SJSA1 (cell line): ENCODE data around the gene UPF3A. TPM values are rescaled to one million over a fixed set of nuclear protein-coding genes. Genes with fewer than 3 reads are reported as not detected.

Experiments
- DNase-seq, 2 experiments: peaks; one replicate each; pipeline ENCODE4 v3.0.0-alpha.2; 2015 to 2020; ENCODE audit warnings: low spot score in 2 of 2, low read depth in 1 of 2
- H3K27ac ChIP-seq: fragments of 250-450 bp; sonication (Bioruptor Pico); 2 replicates; pipeline ENCODE4 v1.5.1; 2020; ENCODE audit warnings: mild to moderate bottlenecking, moderate library complexity
- H3K27me3 ChIP-seq: fragments of 250-450 bp; sonication (Bioruptor Pico); replicated peaks from 2 replicates; pipeline ENCODE4 v1.5.1; 2020; ENCODE audit warnings: mild to moderate bottlenecking, moderate library complexity
- H3K36me3 ChIP-seq: fragments of 250-450 bp; sonication (Bioruptor Pico); 2 replicates; pipeline ENCODE4 v1.5.1; 2020; ENCODE audit warnings: mild to moderate bottlenecking
- H3K4me1 ChIP-seq: fragments of 250-450 bp; sonication (Bioruptor Pico); replicated peaks from 2 replicates; pipeline ENCODE4 v1.6.1; 2021; ENCODE audit warnings: mild to moderate bottlenecking
- H3K4me3 ChIP-seq: fragments of 250-450 bp; sonication (Bioruptor Pico); 2 replicates; pipeline ENCODE4 v1.5.1; 2020; ENCODE audit warnings: mild to moderate bottlenecking
- H3K9me3 ChIP-seq: fragments of 250-450 bp; sonication (Bioruptor Pico); replicated peaks from 2 replicates; pipeline ENCODE4 v1.5.1; 2020; ENCODE audit warnings: mild to moderate bottlenecking
- total RNA-seq: library from RNA; depleted of rRNA; stranded (reverse); fragments of >200 nt; shearing (Covaris generic); gene quantifications from 2 replicates; pipeline ENCODE4 v1.2.3, GENCODE V29; 2014

The UPF3A gene
- total RNA-seq, 1 experiment from 2014 or later, result 35.2 TPM

DNA sequence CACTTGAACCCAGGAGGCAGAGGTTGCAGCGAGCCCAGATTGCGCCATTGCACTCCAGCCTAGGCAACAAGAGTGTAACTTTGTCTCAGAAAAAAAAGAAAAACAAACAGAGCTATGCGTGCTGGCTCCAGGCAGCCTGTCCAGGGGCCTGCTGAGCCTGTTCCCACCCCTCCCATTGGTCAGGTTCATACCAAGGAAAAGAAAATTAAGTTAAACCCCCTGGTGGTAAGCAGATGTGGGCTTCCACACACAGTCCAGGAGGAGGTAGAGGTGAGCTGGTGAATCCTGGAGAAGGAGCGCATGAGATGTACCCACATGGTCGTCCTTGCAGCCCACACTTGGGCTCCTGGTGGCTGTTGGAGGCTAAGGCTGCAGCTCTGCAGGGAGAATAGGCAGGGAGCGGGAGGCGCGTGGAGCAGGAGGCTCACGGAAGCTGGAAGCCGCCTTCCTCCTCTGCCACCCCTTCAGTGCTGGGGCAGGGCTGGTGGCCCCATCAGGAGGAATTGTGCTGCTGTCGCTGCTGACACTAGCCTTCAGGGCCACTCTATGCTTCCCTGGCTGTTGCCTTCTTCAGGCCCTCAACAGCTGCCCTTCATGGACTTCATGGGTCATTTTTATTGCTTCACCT lies 22.4 kb downstream of the UPF3A start:
- Histone ChIP-seq H3K4me3 (no peak overlapping the region), H3K27ac (no peak overlapping the region), H3K27me3 (no peaks in the 10 kb centered on the region), H3K9me3 (no peaks in the 10 kb centered on the region), H3K4me1 (no peaks in the 10 kb centered on the region), H3K36me3 (peaks cover 55% of the 10 kb centered on the region)
- no peak for DNase-seq

DNA sequence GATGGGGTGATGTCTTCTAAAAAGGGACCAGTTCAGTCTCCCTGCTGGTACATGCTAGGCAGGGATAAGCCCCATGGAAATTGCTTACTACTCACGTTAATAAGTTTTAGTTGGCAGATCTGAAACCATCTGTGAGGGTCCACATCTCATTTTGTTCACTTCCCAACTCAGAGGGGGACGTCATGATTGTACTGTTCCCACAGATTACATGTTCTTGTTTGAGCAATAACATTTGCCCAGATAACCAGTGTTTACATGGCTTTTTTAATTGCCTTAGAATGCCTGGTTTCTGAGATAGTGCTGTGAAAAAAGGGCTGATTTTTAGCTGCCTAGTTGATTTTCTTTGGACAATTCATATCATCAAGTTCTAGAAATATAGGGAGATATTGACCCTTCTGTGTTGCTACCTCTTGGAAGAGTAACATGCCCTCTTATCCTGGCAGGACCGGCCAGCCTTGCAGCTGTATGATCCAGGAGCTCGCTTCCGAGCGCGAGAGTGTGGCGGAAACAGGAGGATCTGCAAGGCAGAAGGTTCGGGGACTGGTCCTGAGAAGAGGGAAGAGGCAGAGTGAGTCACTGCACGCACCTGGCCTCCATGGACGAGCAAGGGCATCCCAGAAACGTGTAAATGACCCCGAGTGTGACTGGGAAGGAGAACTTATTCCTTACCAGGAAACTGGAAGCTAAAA lies 23.1 kb downstream of the UPF3A start:
- Histone ChIP-seq H3K9me3 (no peaks in the 10 kb centered on the region), H3K4me1 (no peaks in the 10 kb centered on the region), H3K4me3 (no peak overlapping the region), H3K36me3 (peaks cover 49% of the 10 kb centered on the region), H3K27me3 (no peaks in the 10 kb centered on the region), H3K27ac (no peak overlapping the region)
- no peak for DNase-seq

DNA sequence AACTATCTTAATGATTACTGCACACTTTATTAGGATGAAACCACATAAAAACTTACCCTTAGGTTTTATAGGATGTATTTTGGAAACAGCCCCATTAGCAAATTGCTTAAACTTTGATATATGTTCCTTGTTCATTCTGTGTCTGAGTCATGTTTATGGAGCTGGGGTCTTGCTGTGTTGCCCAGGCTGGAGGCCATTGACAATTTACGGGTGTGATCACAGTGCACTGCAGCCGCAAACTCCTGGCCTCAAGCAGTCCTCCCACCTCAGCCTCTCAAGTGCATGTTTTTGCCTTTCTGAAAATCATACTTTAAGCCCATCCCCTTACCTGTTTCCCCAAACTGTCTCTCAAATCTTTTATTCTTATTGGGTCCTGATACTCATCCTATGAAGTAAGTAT lies 27.7 kb downstream of the UPF3A start:
- DNase-seq, result no peak
- Histone ChIP-seq H3K4me3 (no peak overlapping the region), H3K4me1 (peaks cover 20% of the 10 kb centered on the region), H3K27me3 (no peaks in the 10 kb centered on the region), H3K9me3 (no peaks in the 10 kb centered on the region), H3K27ac (no peak overlapping the region), H3K36me3 (peaks cover 10% of the 10 kb centered on the region)

DNA sequence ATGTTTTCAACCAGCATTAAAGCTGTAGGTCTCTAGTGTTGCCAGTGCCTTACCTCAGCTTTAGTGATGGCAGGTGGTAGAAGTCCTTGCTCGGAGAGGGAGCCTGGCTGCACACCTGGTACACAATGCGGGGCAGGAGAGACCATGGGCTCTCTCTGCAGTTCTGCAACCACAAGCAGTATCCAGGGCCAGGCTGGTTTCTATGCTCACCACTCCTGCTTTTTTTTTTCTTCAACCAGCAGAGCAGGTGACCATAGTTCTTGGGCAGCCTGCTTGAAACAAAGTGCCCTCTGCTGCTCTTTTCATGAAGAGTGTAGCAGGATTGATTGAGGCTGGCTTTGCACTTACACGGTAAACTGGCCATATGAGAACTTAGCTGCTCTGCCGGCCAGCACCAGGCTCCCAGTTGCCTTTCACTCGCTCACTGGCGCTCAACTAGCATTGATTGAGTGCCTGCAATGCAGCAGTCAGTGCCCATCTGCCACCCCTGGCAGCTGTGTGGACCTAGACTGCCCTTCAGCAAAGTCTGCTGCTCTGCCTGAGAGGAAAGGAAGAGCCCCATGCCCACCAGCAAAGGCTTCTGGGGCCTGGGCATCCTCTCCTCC lies 28.5 kb downstream of the UPF3A start:
- H3K4me3 ChIP-seq, result no peak overlapping the region
- H3K9me3 ChIP-seq, result no peaks in the 10 kb centered on the region
- no peak overlapping the region for H3K27ac ChIP-seq
- H3K4me1 ChIP-seq, result peaks cover 20% of the 10 kb centered on the region
- H3K27me3 ChIP-seq, result no peaks in the 10 kb centered on the region
- peaks cover 11% of the 10 kb centered on the region for H3K36me3 ChIP-seq
- no peak for DNase-seq

- no peaks in the 10 kb centered on the region for H3K9me3 ChIP-seq
- no peak overlapping the region for H3K27ac ChIP-seq
- DNase-seq, result no peak
- H3K27me3 ChIP-seq, result no peaks in the 10 kb centered on the region
- H3K4me3 ChIP-seq, result no peak overlapping the region
- peaks cover 10% of the 10 kb centered on the region for H3K36me3 ChIP-seq
- peaks cover 25% of the 10 kb centered on the region for H3K4me1 ChIP-seq
Observed at GRCh38 chr13:114310956-114311355, 29.6 kb downstream of the UPF3A start.

GRCh38 chr13:114311387-114311786 lies 30.0 kb downstream of the UPF3A start:
- peaks cover 13% of the 10 kb centered on the region for H3K36me3 ChIP-seq
- H3K27me3 ChIP-seq, result no peaks in the 10 kb centered on the region
- no peak for DNase-seq
- H3K9me3 ChIP-seq, result no peaks in the 10 kb centered on the region
- H3K27ac ChIP-seq, result no peak overlapping the region
- no peak overlapping the region for H3K4me3 ChIP-seq
- peaks cover 25% of the 10 kb centered on the region for H3K4me1 ChIP-seq

DNA sequence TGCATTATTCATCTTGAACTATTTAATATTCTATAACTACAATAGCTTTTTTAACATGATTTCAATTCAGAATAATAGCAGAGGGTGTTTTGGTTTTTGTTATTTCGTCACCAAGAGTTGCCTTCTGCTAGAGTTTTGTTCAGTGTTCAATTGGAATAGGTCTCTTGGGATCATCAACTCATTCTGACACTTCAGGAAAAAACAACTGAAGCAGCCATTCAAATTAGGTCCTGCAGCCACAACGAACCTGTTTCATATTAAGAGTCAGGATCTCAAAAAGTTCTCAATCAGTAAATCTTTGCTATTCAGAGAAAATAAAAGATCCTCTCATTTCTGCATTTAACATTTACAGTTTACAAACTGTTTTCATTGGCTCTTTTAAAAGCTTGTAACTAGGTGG lies 30.5 kb downstream of the UPF3A start:
- no peak overlapping the region for H3K4me3 ChIP-seq
- H3K27ac ChIP-seq, result no peak overlapping the region
- H3K4me1 ChIP-seq, result peaks cover 25% of the 10 kb centered on the region
- H3K9me3 ChIP-seq, result no peaks in the 10 kb centered on the region
- no peaks in the 10 kb centered on the region for H3K27me3 ChIP-seq
- DNase-seq, result no peak
- peaks cover 19% of the 10 kb centered on the region for H3K36me3 ChIP-seq

GRCh38 chr13:114313061-114313860 lies 31.9 kb downstream of the UPF3A start:
- Histone ChIP-seq H3K4me3 (peak overlapping the region; percentile 97), H3K4me1 (peaks cover 25% of the 10 kb centered on the region)
- peak in 1 of 2 experiments; percentile 12 for DNase-seq

GRCh38 chr13:114314074-114314912 lies 32.9 kb downstream of the UPF3A start, which contains the start of gene CHAMP1:
CHAMP1 (plus strand) TSS chr13:114314503; CDS start chr13:114323843, 9,340 bp downstream.
- DNase-seq, result peak; percentile 91 to 94
- Histone ChIP-seq H3K27ac (peak within 1 kb of the TSS; percentile 60), H3K27me3 (no peaks in the 10 kb centered on the region), H3K36me3 (peaks cover 22% of the 10 kb centered on the region), H3K4me3 (peak within 1 kb of the TSS; percentile 97), H3K4me1 (peaks cover 30% of the 10 kb centered on the region), H3K9me3 (no peaks in the 10 kb centered on the region)

More at GRCh38 chr13:114313061-114313860, 31.9 kb downstream of the UPF3A start:
- Histone ChIP-seq H3K27me3 (no peaks in the 10 kb centered on the region), H3K27ac (peak overlapping the region; percentile 60), H3K9me3 (no peaks in the 10 kb centered on the region), H3K36me3 (peaks cover 22% of the 10 kb centered on the region)

GRCh38 chr13:114315074-114315785 lies 33.8 kb downstream of the UPF3A start:
- H3K36me3 ChIP-seq, result peaks cover 26% of the 10 kb centered on the region
- no peaks in the 10 kb centered on the region for H3K9me3 ChIP-seq
- H3K4me3 ChIP-seq, result peak overlapping the region; percentile 97
- H3K27me3 ChIP-seq, result no peaks in the 10 kb centered on the region
- H3K27ac ChIP-seq, result peak overlapping the region; percentile 60
- no peak for DNase-seq
- H3K4me1 ChIP-seq, result peaks cover 39% of the 10 kb centered on the region

DNA sequence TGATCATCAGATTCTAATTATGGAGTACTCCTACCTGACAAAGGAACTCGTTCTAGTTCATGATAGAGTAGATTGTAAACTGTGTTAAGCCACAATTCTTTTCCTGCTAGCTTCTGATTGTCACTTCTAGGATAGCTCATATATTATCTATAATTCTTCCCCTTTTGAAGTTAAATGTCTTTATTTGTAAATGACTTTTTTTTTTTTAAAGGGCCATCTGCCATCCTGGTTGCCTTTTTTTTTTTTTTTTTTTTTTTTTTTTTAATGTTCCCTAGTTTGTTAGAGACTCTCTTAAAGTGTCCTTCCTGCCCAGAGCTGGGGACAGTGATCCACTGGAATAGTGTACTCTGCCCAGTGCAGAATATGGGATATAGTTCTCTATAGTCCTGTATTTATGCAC lies 37.2 kb downstream of the UPF3A start:
- H3K36me3 ChIP-seq, result peaks cover 56% of the 10 kb centered on the region
- DNase-seq, result no peak
- no peak overlapping the region for H3K27ac ChIP-seq
- no peaks in the 10 kb centered on the region; the same call in 1 of the 2 replicates for H3K9me3 ChIP-seq
- peaks cover 25% of the 10 kb centered on the region for H3K4me1 ChIP-seq
- no peaks in the 10 kb centered on the region for H3K27me3 ChIP-seq
- H3K4me3 ChIP-seq, result no peak overlapping the region

- peaks cover 21% of the 10 kb centered on the region for H3K4me1 ChIP-seq
- no peaks in the 10 kb centered on the region for H3K27me3 ChIP-seq
- H3K36me3 ChIP-seq, result peaks cover 63% of the 10 kb centered on the region
- H3K4me3 ChIP-seq, result no peak overlapping the region
- peak overlapping the region; percentile 15 for H3K27ac ChIP-seq
- no peaks in the 10 kb centered on the region; the same call in 1 of the 2 replicates for H3K9me3 ChIP-seq
- DNase-seq, result peak; percentile 39 to 50
Observed at GRCh38 chr13:114319441-114319913, 38.1 kb downstream of the UPF3A start.
